Gastroesophageal sphincter (tissue), 4 donors: ENCODE results near the gene NPSR1. TPM values are rescaled to one million over a fixed set of nuclear protein-coding genes. Genes with fewer than 3 reads are reported as not detected.

ENCODE experiments used
- ATAC-seq: fragments of 150-250 bp; one replicate; pipeline ENCODE4 v1.9.1; 2016; ENCODE audit warnings: mild to moderate bottlenecking, moderate library complexity
- H3K27ac ChIP-seq, 4 donors: fragments of 200-600 bp; sonication (generic) in 3 of 4; 1 replicate in 3 of 4; 2 replicates in 1 of 4; pipeline ENCODE4 v1.5.1; 2016 to 2019
- H3K27me3 ChIP-seq: fragments of 200-600 bp; sonication (generic); one replicate; pipeline ENCODE4 v1.5.1; 2019
- H3K36me3 ChIP-seq, 2 donors: fragments of 200-600 bp; sonication (generic); one replicate each; pipeline ENCODE4 v1.5.1; 2019; ENCODE audit warnings: control low read depth in 1 of 2
- H3K4me1 ChIP-seq, 3 donors: fragments of 200-600 bp; sonication (generic); 1 replicate in 2 of 3; 2 replicates in 1 of 3; pipeline ENCODE4 v1.5.1; 2016 to 2019; ENCODE audit warnings: control low read depth in 2 of 3
- H3K4me3 ChIP-seq, 2 donors: fragments of 200-600 bp; sonication (generic); one replicate each; pipeline ENCODE4 v1.5.1; 2019; ENCODE audit warnings: mild to moderate bottlenecking in 1 of 2, moderate library complexity in 1 of 2
- H3K9me3 ChIP-seq, 3 donors: fragments of 200-600 bp; sonication (generic); one replicate each; pipeline ENCODE4 v1.5.1; 2017 to 2019; ENCODE audit warnings: control low read depth in 2 of 3
- EP300 ChIP-seq: sonication (generic); formaldehyde crosslinking; IDR thresholded peaks from one replicate; pipeline ENCODE4 v1.6.1; 2017; ENCODE audit warnings: antibody characterized with exemption, mild to moderate bottlenecking
- POLR2A ChIP-seq, 2 donors: fragments of 450-650 bp; IDR thresholded peaks; one replicate each; pipeline ENCODE4 v1.6.1; 2017; ENCODE audit warnings: antibody characterized with exemption in 2 of 2, mild to moderate bottlenecking in 2 of 2, moderate library complexity in 1 of 2
- POLR2AphosphoS5 ChIP-seq: sonication (generic); formaldehyde crosslinking; IDR thresholded peaks from one replicate; pipeline ENCODE4 v1.6.1; 2017; ENCODE audit warnings: antibody characterized with exemption
- whole genome bisulfite sequencing, 2 donors: methylation state at CpG; one replicate each; pipeline ENCODE4 v1.1.5; 2018; ENCODE audit warnings: low coverage in 1 of 2; 5-methylcytosine and 5-hydroxymethylcytosine counted together
- total RNA-seq, 4 donors: library from RNA; depleted of rRNA; stranded (reverse); fragments of >200 nt; gene quantifications; one replicate each; pipeline ENCODE4 v1.1.0, GENCODE V29; 2016
- TF ChIP-seq, protein P1 (sequence below), 4 experiments: fragments of 200-600 bp in 2 of 4; fragments of 450-650 bp in 2 of 4; sonication (generic) in 1 of 4; IDR thresholded peaks; one replicate each; pipeline ENCODE4 v1.5.1; 2017 to 2019; ENCODE audit warnings: antibody characterized with exemption in 4 of 4, mild to moderate bottlenecking in 2 of 4, moderate library complexity in 2 of 4

NPSR1 gene
- total RNA-seq, 4 donors from 2014 or later, result not detected

GRCh38 chr7:34751725-34752643 lies 94.0 kb downstream of the NPSR1 start:
- H3K27ac ChIP-seq, result no peak overlapping the region
- H3K27me3 ChIP-seq, result no peaks in the 10 kb centered on the region
- no peaks in the 10 kb centered on the region for H3K9me3 ChIP-seq
- H3K4me1 ChIP-seq, result no peaks in the 10 kb centered on the region
- H3K36me3 ChIP-seq, result no peaks in the 10 kb centered on the region
- 82 to 93% methylated on average over 7 to 9 of the region's 11 CpGs for WGBS, 2 donors
- no peak overlapping the region for H3K4me3 ChIP-seq
- TF ChIP-seq POLR2A (IDR thresholded peaks at IDR 0.05) (no peak), EP300 (no peak), POLR2AphosphoS5 (no peak)
- TF ChIP-seq, protein P1, sequence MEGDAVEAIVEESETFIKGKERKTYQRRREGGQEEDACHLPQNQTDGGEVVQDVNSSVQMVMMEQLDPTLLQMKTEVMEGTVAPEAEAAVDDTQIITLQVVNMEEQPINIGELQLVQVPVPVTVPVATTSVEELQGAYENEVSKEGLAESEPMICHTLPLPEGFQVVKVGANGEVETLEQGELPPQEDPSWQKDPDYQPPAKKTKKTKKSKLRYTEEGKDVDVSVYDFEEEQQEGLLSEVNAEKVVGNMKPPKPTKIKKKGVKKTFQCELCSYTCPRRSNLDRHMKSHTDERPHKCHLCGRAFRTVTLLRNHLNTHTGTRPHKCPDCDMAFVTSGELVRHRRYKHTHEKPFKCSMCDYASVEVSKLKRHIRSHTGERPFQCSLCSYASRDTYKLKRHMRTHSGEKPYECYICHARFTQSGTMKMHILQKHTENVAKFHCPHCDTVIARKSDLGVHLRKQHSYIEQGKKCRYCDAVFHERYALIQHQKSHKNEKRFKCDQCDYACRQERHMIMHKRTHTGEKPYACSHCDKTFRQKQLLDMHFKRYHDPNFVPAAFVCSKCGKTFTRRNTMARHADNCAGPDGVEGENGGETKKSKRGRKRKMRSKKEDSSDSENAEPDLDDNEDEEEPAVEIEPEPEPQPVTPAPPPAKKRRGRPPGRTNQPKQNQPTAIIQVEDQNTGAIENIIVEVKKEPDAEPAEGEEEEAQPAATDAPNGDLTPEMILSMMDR (IDR thresholded peaks at IDR 0.05), result no peak
- ATAC-seq, result no peak

- no peaks in the 10 kb centered on the region for H3K4me1 ChIP-seq
- H3K27ac ChIP-seq, result no peak overlapping the region
- H3K27me3 ChIP-seq, result no peaks in the 10 kb centered on the region
- WGBS, 2 donors, result 53 to 57% methylated on average over 2 to 3 of the region's 3 CpGs
- no peak overlapping the region for H3K4me3 ChIP-seq
- H3K9me3 ChIP-seq, result no peaks in the 10 kb centered on the region
- no peaks in the 10 kb centered on the region for H3K36me3 ChIP-seq
- no peak for ATAC-seq
- TF ChIP-seq POLR2AphosphoS5 (no peak), EP300 (no peak), POLR2A (IDR thresholded peaks at IDR 0.05) (no peak)
- TF ChIP-seq, protein P1 (IDR thresholded peaks at IDR 0.05), result no peak
Observed at GRCh38 chr7:34752929-34753328, 94.9 kb downstream of the NPSR1 start.

DNA sequence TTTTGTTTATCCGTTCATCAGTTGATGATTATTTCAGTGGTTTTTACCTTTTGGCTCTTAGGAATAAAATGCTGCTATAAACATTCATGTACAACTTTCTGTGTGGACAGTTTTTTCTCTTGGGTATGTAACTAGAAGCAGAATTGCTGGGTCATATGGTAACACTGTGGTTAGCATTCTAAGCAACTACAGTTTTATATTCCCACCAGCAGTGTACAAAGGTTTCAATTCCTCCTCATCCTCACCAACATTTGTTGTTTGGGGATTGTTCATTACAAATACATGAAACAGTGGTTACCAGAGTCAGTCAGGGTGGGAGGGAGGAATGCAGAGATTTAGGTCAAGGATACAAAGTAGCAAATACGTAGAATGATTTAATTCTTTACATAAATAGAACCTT lies 97.0 kb downstream of the NPSR1 start:
- Histone ChIP-seq H3K27me3 (no peaks in the 10 kb centered on the region), H3K36me3 (no peaks in the 10 kb centered on the region), H3K4me1 (no peaks in the 10 kb centered on the region), H3K4me3 (no peak overlapping the region), H3K27ac (no peak overlapping the region), H3K9me3 (no peaks in the 10 kb centered on the region)
- no peak for ATAC-seq
- TF ChIP-seq, protein P1 (IDR thresholded peaks at IDR 0.05), result no peak
- TF ChIP-seq POLR2AphosphoS5, result no peak
- TF ChIP-seq EP300, result no peak
- no peak for TF ChIP-seq POLR2A (IDR thresholded peaks at IDR 0.05)
- 32 to 69% methylated on average over 2 of the region's 2 CpGs for WGBS, 2 donors

GRCh38 chr7:34756025-34756437 lies 98.0 kb downstream of the NPSR1 start:
- WGBS, 2 donors, result 19 to 37% methylated on average over 2 to 4 of the region's 4 CpGs
- TF ChIP-seq POLR2A (IDR thresholded peaks at IDR 0.05) (no peak), EP300 (no peak), POLR2AphosphoS5 (no peak)
- TF ChIP-seq, protein P1 (IDR thresholded peaks at IDR 0.05), result no peak

DNA sequence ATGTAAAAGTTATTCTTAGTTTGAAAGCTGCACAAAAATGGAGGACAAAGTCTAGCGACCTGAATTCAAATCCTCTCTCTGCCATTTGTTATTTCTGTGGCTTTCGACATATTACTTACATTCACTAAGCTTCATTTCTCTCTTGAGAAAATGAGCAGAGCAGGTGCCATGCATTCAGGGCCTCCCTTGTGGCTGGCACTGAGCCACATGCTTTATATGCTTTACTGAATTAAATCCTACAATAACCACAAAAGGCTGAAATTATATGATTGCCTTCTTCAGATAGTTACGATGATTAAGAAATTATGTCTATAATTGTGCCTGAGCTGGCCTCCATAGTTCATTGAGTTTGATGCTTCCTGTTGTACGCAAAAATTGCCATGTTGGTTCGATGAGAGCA lies 98.7 kb downstream of the NPSR1 start:
- ATAC-seq, result no peak

More at GRCh38 chr7:34756025-34756437, 98.0 kb downstream of the NPSR1 start:
- H3K27ac ChIP-seq, result no peak overlapping the region
- H3K4me1 ChIP-seq, result no peaks in the 10 kb centered on the region
- no peak for ATAC-seq
- no peaks in the 10 kb centered on the region for H3K36me3 ChIP-seq
- H3K9me3 ChIP-seq, result no peaks in the 10 kb centered on the region
- H3K27me3 ChIP-seq, result no peaks in the 10 kb centered on the region
- no peak overlapping the region for H3K4me3 ChIP-seq

More for the DNA sequence above, 98.7 kb downstream of the NPSR1 start:
- Histone ChIP-seq H3K27me3 (no peaks in the 10 kb centered on the region), H3K4me1 (no peaks in the 10 kb centered on the region), H3K9me3 (no peaks in the 10 kb centered on the region), H3K4me3 (no peak overlapping the region), H3K27ac (no peak overlapping the region), H3K36me3 (no peaks in the 10 kb centered on the region)
- TF ChIP-seq, protein P1 (IDR thresholded peaks at IDR 0.05), result no peak
- no peak for TF ChIP-seq POLR2A (IDR thresholded peaks at IDR 0.05)
- TF ChIP-seq EP300, result no peak
- TF ChIP-seq POLR2AphosphoS5, result no peak
- WGBS, 2 donors, result 82 to 92% methylated on average over 5 of the region's 5 CpGs
